HG03460 (cell line): ENCODE results near the gene EARS2.
"Not testable (repeated sequence)": the region's sequence is repeated elsewhere in the genome, so short reads cannot be mapped to it uniquely, and the experiment has no call there.

Experiments
- ATAC-seq: cut with Tn5 transposase; IDR thresholded peaks from one replicate; pipeline ENCODE4 v1.9.1; 2021; ENCODE audit not compliant: unreplicated experiment

Gene EARS2

DNA sequence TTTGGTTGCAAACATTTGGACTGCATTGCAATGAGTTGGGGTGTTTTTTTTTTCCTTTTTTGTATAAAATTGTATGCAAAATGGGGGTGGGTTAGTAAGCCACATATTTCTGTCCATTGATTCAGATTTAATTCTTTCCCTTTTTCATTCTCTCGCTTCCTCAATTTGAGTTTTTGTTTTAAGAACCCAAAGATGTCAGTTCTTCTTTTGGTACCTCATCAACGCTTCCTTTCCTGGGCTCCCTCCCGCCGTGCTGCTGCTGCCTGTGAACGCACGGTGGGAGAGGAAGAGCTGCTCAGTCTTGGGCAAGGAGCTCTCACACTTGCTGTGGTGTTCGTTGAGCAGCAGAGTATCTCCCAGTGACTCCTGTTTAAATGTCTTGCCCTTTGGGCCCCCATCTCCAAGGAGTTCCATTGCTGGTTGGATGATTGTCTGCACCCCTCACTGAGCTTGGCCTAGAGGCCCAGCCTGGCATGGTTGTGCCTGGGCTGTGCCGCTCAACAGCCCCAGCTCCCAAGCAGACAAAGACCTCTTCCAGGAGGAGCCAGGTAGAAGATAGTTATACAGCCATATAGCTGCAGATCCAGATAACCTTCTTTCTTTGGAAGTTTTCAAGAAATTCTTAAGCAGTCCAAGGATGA is 14.0 kb upstream of the EARS2 start:
- no peak for ATAC-seq

DNA sequence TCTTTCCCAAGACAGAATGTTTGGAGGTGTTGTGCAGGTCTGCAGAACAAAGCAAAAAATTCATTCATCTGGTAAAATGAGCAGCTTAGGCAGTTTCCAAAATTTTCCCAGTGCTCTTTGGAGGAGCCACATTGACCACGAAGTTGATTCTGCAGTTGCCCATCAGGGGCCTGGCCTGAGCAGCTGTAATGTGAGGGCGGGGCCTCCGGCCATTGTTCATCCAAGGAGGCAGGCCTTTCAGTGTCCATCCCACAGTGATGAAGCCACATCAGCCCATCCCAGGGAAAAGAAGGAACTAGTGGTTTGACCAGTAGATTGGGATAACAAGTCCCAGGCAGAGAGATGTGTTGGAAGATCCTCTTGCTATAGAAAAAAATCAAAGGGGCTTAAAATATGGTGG is 10.5 kb upstream of the EARS2 start:
- ATAC-seq, result no peak

DNA sequence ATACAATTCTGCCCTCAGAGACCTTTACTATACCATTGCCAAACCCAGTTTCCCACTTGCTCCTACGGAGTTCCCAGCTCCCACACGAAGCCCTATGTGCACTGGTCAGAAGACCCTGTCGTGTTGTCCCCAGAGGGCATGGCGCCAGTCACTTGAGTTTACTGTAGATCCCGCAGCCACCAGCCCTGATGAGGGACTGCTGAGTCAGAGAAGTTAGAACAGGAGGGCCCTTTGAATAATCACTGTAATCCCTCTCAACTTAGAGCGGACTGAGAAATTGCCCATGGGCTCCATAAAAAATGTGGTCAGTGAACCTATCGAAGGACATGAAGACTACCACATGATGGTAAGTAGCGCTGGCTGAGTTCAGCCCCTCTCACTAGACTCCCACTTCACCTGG is 9.6 kb upstream of the EARS2 start:
- no peak for ATAC-seq

DNA sequence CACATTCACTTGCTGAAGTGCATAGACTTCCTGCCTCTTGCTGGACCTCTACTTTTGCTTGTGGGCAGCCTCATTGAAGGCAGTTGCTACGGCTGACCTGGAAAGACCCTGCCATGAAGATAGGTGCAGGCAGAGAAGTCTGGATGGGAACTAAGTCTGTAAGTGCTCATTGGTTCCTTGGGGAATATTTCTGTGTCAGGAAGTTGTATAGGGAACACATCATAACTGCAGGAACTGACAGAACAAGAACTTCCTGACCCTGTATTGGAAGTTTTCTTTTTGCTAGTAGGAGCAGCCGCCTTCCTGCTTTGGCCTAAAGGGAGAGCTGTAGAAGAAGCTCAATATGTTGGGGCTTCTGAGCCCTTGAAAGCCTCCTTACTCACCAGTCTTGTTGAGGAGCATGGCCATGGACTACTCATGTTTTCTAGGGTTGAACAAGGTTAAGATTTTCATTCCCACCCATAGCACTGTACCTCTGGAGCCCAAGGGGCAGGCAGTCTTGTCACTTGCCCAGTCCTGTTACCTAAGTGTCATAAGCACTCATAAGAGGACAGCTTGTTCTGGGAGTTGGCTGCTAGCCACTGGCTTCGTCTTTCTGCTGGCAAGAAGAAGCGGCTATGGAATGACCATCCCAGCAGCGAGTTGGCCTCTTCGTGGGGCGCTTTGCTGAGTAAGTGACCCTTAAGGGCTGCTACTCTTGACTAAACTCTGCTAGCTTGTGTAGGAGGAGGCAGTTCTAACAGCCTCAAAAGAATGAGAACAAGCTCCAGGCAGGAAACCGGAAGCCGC is 7.6 kb upstream of the EARS2 start:
- no peak for ATAC-seq

DNA sequence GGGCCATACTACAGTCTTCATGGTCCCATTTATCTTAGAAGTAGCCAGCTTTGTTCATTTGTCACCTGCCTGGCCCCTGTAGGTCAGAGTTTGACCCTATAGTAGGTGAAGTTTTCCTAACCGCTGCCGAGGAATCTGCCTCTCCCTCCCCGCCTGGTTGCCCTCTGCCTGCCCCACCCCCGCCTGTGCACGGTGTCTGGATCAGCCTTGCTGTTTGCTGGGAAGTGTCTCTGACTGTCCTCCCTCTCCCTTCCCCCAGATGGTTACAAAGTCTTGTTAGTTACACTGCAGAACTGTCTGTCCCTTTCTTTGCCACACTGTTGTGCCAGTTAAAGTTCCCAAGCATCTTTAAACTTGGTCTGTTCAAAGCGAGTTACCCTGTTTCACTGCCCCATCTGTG is 6.0 kb upstream of the EARS2 start:
- ATAC-seq, result no peak

DNA sequence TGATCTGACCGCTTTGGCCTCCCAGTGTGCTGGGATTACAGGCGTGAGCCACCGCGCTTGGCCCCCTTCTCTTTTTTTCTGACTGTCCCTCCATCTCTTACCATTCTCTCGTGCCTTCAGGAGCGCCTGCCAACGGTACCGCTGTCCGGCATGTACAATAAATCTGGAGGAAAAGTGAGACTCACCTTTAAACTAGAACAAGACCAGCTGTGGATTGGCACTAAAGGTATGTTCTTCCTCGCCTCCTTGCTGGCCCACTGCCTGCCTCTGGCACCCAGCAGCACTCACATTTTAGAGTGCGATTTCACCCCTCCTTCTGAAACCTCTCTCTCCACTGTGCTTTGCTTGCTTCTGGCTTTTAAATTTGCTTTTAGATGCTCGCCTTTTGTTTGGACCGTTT is 5.4 kb upstream of the EARS2 start:
- no peak for ATAC-seq

DNA sequence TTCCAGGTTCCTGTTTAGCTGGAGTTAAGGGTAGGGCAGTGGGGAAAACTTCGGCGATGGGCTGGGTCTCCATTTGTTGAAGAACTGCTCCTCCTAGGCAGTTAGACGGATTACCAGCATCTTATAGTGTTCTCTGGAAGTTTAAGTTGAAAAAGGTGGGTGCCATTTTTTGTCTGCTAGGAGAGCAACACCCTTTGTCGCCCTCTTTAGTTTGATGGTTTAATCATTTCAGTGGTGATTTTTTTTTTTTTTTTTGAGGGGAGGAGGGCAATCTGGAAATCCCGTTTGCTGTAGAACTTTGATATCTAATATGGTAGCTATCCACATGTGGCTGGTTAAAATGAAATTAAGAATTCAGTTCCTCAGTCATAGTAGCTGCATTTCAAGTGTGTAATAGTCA is 4.4 kb upstream of the EARS2 start:
- no peak for ATAC-seq

DNA sequence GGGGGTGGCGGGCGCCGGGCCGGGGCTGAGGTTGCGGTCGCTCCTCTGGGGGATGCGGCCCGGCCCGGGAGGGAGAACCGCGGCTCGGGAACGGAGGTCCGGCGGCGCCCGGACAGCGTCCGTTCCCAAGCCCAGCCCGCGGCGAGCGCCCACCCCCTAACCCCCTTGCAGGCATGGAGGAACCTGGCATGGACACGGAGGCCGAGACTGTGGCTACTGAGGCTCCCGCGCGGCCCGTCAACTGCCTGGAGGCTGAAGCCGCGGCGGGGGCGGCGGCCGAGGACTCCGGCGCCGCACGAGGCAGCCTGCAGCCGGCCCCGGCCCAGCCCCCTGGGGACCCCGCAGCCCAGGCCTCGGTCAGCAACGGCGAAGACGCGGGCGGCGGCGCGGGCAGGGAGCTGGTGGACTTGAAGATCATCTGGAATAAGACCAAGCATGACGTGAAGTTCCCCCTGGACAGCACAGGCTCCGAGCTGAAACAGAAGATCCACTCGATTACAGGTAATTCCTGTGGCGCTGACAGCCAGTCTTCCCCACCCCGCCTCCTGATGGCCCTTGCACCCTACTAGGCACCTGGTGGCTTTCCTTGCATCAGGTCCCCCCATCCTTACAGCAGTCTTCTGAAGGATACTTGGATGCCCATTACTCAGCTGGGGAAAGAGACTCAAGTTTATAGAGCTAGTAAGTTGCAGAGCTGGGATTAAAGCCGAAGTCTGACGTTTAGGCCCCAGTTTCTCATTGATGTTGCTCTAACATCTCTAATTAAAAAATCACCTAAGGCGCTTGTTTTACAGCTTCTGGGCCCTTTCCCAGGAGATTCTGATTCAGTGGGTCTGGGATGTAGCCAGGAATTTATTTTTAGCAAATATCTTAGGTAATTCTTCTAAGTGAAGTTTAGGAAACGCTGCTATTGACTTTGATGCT is 891 bp upstream of the EARS2 start:
- peak; percentile 3 for ATAC-seq

DNA sequence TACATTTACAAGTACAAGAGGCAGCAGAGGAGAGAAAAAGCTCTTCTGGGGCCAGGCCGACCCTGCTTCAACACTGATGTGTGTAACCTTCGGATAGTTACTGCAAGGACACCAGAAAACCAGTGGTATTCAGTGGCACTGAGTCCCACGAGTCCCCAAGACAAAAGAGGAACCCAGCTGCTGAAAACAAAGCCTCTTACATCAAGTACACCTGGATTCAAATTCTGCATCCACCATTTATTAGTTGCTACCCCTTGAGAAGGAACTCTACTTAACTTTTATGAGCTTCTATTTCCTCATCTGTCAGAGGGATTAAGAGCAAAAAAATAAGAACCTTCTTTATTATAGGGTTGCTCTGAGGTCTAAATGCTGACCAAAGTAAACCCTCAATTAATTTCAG is 2.6 kb downstream of the EARS2 start:
- no peak for ATAC-seq

DNA sequence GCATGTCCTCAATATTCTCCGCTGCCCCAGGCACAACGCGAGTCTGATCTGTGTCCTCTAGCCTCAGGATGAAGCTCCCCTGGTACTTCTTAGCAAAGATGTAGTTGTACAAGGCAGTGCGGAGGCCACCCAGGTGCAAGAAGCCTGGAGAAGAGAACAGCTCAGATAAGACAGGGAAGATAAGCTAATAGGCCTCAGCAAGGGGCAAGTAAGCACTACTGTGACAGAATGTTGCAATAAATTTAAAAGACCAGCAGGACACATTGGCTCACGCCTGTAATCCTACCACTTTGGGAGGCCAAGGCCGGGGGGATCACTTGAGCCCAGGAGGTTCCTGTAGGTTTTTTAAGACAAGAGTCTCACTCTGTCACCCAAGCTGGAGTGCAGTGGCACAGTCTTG is 5.0 kb downstream of the EARS2 start:
- ATAC-seq, result no peak

DNA sequence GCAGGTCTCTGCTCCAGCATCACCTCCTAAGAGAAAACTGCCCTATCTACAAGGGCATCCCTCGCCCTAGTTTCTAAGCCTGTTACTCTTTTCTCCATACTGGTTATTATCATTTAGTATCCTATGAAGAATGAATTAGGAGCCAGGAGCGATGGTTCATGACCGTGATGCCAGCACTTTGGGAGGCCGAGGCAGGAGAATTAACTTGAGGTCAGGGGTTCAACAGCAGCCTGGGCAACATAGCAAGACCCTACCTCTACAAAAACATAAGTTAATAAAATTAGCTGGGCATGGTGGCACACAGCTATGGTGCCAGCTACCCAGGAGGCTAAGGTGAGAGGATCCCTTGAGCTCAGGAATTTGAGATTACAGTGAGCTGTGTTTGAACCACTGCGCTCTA is 7.2 kb downstream of the EARS2 start:
- ATAC-seq, result no peak

DNA sequence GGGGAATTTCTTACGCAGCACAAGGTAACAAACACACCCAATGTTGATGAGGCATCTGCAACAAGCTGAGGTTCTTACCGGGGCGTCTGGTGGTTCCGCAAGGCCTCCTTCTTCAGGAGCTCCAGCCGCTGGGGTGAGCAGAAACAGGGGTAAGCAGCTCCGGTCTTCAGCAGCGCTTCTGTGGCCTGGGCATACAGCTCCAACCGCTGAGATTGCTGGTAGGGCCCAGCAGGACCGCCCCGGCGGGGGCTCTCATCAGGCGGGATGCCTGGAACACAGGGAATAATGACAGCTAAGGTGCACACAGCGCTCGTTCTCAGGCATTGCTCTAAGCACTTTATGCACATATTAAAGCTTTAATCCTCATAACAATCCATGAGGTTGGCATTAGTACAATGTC is 12.7 kb downstream of the EARS2 start:
- no peak for ATAC-seq

DNA sequence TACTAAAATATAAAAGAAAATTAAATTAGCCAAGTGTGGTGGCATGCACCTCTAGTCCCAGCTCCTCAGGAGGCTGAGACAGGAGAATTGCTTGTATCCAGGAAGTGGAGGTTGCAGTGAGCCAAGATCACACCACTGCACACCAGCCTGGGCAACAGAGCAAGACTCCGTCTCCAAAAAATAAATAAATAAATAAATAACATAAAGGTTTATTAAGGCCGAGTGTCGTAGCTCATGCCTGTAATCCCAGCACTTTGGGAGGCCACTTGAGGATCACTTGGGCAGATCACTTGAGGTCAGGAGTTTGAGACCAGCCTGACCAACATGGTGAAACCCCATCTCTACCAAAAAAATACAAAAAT is 16.4 kb downstream of the EARS2 start:
- not testable (repeated sequence) for ATAC-seq

DNA sequence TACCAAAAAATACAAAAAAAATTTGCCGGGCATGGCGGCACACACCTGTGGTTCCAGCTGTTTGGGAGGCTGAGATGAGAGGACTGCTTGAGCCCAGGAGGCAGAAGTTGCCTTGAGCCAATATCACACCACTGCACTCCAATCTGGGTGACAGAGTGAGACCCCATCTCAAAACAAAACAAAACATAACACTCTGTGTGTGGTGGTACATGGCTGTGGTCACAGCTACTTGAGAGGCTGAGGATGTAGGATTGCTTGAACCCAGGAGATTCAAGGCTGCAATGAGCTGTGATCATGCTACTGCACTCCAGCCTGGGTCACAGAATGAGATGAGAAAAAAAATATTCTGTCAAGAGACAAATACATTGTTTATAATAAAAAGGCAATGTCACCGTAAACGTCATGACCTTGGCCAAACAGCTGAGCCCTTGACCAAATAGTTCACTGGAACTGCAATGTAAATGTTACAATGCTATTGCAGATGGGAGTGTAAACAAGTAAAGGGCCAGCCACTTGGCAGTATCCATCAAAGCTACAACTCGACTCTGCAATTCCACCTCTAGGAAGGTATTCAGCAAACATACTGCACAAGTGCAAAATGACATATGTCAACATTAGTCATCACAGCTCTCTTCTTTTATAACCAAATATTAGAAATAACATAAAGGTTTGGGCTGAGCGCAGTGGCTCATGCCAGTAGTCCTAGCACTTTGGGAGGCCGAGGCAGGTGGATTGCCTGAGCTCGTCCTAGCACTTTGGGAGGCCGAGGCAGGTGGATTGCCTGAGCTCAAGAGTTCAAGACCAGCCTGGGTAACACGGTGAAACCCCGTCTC is 16.9 kb downstream of the EARS2 start:
- no peak for ATAC-seq

DNA sequence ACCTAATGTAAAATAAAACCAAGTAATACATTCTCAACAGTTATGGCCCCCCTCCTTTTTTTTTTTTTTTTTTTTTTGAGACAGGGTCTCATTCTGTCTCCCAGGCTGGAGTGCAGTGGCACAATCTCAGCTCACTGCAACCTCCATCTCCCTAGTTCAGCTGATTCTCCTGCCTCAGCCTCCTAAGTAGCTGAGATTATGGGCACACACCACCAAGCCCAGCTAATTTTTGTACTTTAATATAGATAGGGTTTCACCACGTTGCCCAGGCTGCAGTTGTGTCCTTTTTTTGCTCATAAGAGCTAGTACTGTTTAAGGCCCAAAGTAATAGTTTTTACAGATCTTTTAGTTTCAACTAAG is 18.3 kb downstream of the EARS2 start:
- no peak for ATAC-seq

DNA sequence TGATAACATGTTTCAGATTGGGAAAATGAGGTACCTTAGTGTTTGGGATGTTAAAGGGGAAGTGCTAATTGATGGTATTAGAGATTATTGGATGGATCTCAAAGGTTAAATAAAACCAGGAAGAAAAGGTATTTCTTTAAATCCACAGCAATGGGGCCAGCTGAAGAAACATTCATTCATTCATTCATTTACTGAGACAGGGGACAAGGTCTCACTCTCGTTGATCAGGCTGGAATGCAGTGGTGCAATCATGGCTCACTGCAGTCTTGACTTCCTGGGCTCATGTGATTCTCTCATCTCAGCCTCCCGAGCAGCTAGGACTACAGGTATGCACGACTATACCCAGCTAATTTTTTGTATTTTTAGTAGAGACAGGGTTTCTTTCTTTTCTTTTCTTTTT is 19.8 kb downstream of the EARS2 start:
- no peak for ATAC-seq

DNA sequence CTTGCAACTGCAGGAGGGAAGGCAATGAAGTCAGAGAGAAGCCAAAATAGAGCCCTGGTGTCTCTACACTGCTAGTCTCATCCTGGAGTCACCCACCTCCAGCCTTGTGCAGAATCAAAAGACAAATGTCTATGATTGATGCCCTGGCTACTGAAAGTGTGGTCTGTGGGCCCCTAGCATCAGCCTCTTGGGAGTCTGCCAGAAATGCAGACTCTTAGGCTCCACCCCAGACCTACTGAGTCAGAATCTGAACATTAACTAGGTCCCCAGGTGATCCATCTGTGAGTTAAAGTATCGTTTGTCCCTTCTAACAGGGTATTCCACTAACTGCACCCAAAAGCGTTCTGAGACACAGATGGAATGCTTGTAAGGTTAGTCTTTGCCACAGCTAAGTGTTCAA is 21.2 kb downstream of the EARS2 start:
- no peak for ATAC-seq

DNA sequence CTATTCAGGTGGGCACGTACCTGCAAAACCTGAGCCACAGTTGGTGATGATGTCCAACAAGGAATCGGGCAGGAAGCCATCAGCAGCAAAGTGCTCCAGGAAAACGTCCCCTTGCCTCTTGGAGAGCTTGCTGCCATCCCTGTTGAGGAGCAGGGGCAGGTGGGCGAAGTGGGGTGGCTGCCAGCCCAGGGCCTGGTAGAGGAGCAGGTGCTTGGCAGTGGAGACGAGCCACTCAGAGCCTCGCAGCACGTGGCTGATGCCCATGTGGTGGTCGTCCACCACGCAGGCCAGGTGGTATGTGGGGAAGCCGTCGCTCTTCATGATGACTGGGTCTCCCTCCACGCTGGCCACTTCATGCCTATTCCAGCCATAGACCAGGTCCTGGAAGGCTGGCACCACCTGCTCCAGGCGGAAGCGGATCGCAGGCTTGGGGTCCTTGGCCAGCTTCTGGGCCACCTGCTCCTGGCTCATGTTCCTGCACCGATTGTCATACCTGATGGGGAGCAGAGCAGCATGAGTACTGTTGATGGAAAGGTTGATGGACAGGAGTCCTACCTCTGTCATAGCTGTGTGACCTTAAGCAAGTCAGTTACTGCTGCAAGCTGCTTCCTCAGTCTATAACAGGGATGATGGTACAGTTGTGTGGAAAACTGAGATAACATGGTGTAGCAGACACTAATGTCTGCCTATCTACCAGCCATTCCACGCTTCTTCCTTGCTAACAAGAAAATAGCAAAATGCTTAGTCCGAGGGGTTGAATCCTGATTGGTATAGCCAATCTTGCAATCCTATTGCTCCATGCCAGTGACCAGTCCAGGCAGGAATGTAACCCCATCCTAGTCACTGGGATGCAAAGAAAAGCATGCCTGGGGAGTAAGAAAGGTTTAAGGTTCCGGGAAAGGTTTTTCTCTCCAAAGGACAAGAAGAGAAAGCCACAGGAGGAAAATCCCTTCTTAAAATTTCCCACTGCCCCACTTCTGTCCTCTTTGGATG is 22.0 kb downstream of the EARS2 start:
- no peak for ATAC-seq

DNA sequence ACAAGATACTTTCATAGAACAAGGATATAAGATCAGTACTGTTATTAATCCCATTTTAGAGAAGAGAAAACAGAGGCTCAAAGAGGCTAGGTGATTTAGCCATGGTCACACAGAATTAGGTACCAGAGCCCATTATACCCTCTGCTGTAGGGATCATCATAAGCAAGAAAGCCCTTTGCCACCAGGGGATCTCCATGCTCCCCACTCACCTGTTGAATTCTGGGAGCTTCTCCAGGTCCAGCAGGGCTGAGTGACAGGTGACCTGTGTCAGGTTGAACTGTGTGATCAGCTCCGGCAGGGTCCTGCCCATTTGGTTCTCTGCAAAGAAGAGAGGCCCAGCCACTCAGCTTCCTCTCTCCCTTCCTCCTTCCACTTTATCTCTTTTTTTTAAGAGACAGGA is 24.7 kb downstream of the EARS2 start:
- no peak for ATAC-seq

DNA sequence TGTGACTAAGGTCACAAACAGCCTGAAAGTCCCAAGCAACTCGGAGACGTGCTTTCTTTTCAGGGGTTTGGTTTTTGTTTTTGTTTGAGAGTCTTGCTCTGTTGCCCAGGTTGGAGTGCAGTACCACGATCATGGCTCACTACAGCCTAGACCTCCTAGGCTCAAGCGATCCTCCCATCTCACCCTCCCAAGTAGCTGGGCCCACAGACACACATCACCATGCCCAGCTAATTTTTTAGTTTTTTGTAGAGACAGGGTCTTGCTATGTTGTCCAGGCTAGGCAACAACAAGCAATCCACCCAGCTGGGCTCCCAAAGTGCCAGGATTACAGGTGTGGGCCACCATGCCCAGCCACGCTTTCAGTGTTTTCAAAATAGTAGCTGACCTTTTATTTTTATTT is 27.1 kb downstream of the EARS2 start:
- ATAC-seq, result no peak
